GM20000 (cell line): ENCODE data around the gene RALGAPB.
"Not testable (repeated sequence)": the region's sequence is repeated elsewhere in the genome, so short reads cannot be mapped to it uniquely, and the experiment has no call there.

Experiments
- DNase-seq: peaks from one replicate; pipeline ENCODE4 v3.0.0; 2012; ENCODE audit warnings: low spot score
- TF ChIP-seq, protein P1 (sequence below): IDR thresholded peaks from 2 replicates; pipeline ENCODE4 v1.5.1; 2012; ENCODE audit warnings: mild to moderate bottlenecking, control low read depth; ENCODE audit errors: extremely low read depth, missing control alignments

The RALGAPB gene

DNA sequence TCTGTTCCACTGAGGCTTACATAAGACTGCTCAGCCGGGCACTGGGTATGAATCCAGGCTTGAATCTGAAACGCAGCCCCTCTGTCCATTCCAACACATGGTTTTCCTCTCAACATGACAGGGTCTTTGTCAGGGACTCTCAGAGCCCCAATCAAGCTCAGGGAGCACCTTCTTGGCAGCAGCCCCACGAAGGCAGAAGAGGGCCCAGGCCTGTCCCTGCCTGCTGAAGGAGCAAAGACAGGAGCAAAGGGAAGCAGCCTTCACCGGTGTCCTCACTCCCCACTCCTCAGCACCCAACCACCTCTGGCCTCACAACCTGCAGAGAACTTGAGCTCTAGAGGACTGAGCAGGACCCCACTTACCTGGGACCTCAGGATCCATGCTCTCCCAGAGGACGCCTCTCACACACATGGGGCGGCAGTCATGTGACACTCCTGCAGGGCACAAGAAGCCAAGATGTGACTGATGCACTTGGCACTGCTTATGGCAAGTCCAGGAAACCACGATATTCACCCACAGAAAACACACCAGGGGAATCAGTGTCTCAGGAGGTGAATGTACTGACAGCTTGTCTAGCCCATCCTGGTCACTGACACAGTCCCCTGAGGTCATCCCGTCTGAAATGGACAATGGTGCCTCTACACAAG is 41.8 kb upstream of the RALGAPB start:
- TF ChIP-seq, protein P1, sequence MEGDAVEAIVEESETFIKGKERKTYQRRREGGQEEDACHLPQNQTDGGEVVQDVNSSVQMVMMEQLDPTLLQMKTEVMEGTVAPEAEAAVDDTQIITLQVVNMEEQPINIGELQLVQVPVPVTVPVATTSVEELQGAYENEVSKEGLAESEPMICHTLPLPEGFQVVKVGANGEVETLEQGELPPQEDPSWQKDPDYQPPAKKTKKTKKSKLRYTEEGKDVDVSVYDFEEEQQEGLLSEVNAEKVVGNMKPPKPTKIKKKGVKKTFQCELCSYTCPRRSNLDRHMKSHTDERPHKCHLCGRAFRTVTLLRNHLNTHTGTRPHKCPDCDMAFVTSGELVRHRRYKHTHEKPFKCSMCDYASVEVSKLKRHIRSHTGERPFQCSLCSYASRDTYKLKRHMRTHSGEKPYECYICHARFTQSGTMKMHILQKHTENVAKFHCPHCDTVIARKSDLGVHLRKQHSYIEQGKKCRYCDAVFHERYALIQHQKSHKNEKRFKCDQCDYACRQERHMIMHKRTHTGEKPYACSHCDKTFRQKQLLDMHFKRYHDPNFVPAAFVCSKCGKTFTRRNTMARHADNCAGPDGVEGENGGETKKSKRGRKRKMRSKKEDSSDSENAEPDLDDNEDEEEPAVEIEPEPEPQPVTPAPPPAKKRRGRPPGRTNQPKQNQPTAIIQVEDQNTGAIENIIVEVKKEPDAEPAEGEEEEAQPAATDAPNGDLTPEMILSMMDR = no peak
- DNase-seq = no peak

DNA sequence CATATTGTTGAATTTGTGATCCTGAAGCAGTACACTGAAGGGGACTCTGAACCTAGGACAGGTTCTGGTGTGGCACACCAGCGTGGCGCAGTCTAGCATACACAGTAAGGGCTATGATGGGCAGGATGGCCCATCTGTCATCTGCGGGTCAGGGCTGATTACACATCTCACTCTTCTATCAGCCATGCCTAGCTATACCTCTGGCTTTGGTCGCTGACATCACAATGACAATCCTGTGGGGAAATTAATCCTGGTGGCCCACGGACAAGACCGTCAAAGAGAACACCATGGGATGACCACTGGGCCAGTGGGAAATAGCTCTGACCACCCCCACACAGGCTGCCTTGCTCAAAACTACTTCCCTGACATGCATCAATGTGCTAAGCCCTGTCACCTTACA is 40.4 kb upstream of the RALGAPB start:
- no peak for DNase-seq
- TF ChIP-seq, protein P1 = no peak

DNA sequence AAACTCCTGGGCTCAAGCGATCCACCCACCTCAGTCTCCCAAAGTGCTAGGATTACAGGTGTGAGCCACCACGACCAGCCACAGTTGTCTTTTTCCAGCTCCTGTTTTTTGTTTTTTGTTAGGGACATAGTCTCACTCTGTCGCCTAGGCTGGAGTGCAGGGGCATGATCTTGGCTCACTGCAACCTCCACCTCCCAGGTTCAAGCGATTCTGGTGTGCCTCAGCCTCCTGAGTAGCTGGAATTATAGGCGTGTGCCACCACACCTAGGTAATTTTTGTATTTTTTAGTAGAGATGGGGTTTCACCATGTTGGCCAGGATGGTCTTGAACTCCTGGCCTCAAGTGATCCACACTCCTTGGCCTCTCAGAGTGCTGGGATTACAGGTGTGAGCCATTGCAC is 39.8 kb upstream of the RALGAPB start:
- not testable (repeated sequence) for DNase-seq

DNA sequence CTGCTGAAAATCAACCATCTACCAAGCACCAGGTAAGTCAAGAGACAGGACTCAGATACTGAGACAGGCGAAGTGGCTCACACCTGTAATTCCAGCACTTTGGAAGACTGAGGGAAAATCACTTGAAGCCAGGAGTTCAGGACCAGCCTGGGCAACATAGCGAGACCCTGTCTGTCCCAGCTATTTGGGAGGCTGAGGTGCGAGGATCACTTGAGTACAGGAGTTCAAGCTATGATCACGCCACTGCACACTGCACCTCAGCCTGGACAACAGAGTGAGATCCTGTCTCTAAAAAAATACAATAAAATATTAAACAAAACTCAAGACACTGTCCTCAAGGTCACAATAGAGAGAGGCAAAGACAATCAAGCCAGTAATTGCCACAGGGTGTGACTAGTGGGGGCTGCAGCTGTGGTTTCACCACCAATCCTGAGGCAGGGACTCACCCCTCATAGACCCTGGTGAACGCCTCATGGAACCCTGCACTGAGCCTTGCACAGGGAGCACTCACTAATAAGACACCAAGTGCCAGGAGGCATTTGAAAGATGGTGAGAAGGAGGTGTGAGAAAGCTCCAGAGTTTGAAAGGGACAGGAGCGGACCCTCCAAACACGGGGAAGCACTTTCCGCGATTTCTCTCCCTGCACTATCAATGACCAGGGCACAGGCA is 39.2 kb upstream of the RALGAPB start:
- no peak for DNase-seq
- TF ChIP-seq, protein P1 = no peak

DNA sequence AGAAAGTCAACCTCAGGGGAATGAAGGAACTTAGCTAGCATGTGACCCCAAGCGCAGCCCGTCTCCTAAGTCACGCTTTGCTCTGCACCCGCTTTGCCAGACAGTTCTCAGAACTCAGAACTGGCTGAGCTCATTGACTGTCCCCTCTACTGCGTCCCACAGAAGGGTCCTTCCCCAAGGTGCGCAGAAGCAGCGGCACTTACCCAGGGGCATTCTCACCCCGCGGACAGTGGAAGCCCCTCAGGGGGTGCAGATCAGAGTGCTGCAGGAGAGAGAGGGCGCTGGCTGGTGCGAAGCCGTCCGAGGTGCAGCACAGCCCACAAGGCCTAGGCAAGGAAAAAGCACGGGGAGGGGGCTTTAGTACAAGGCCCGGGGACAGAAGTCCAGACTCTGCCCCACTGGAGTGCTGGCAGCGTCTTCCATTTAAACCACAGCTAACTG is 38.3 kb upstream of the RALGAPB start:
- DNase-seq = no peak
- TF ChIP-seq, protein P1 = no peak

DNA sequence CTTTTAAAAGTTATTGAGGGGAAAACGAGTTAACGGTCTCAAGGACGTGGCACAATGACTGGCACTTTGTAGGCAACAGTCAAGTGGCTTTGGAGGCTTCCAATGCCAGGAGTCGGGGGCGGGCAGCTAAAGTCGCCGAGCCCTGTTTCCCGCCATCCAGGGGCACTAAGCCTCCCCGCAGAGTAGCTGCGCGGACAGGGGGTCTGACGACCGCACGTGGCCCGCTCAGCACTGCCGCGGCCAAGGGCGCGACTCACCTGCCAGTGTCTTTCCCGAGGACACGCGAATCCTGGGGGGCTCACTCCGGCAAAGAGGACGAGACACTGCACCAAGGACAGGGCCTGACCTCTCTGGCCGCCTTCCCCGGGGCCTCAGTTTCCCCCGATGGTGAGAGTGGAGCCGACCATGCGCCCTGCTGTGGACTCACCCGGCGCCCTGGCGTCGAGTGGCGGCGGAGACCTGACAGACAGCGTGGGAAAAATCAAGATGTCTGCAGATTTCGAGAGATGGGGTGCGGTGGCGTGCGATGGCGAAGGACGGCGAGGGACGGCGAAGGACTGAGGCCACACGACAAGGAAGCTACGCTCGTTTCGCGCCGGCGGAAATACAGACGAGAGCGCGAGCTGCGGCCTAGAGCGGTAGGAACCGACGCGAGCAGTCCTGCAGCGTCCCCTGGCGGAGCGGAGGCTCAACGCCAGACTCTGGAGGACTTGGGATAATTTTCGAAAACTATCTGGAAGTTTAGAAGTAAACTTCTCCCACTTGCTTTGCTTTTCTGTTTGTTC is 37.7 kb upstream of the RALGAPB start, which contains the start of gene SNHG17:
Gene SNHG17, minus strand, starts transcription at position 559 of the 785 bp plus-strand sequence.
- TF ChIP-seq, protein P1 = peak; percentile 98
- DNase-seq = peak; percentile 86

DNA sequence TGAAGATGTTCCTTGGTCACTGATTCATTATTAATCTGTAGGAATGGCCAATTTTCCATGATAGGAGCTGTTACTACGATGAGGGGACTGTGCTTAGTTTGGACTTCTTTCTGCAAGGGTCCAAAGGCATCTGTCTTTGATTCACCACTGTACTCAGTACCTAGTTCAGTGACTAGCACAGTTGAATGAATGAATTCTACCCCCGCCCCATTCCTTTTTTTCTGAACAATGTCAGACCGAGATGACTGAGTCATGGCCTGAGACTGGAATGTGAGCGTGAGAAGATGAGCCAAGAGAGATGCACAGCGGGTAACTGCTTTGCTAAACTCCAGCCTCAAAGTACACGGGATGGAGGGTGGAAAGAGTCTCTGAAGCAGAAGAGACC is 37.1 kb upstream of the RALGAPB start:
- TF ChIP-seq, protein P1 = no peak
- no peak for DNase-seq
